HepG2 (cell line): Measurements from ENCODE around the gene AP1M2. TPM values are rescaled to one million over a fixed set of nuclear protein-coding genes. Genes with fewer than 3 reads are reported as not detected.

ENCODE experiments used
- E2F5 ChIP-seq: sonication (generic); formaldehyde crosslinking; conservative IDR thresholded peaks from 2 replicates; pipeline ENCODE4 v1.4.0; 2020; ENCODE audit warnings: missing genetic modification reagents
- ERF ChIP-seq: IDR thresholded peaks from 2 replicates; pipeline ENCODE4 v1.6.1; 2018; ENCODE audit warnings: missing biosample characterization, missing genetic modification reagents
- FOXK2 ChIP-seq: fragments of 450-650 bp; IDR thresholded peaks from 2 replicates; pipeline ENCODE4 v1.6.1; 2016
- HOXA9 ChIP-seq: sonication (generic); formaldehyde crosslinking; IDR thresholded peaks from 2 replicates; pipeline ENCODE4 v1.8.1; 2022; ENCODE audit warnings: missing genetic modification reagents, mild to moderate bottlenecking, moderate library complexity, borderline replicate concordance
- LRRFIP1 ChIP-seq: sonication (generic); formaldehyde crosslinking; conservative IDR thresholded peaks from 2 replicates; pipeline ENCODE4 v1.4.0; 2020; ENCODE audit warnings: missing genetic modification reagents
- NFRKB ChIP-seq: fragments of 450-650 bp; IDR thresholded peaks from 2 replicates; pipeline ENCODE4 v1.6.1; 2017
- NR3C1 ChIP-seq: sonication (generic); formaldehyde crosslinking; IDR thresholded peaks from 2 replicates; pipeline ENCODE4 v1.4.0; 2020; ENCODE audit warnings: missing genetic modification reagents
- SMYD3 ChIP-seq: sonication (generic); formaldehyde crosslinking; IDR thresholded peaks from 2 replicates; pipeline ENCODE4 v1.8.1; 2023; ENCODE audit warnings: mild to moderate bottlenecking, missing genetic modification reagents
- TOE1 ChIP-seq: sonication (generic); formaldehyde crosslinking; IDR thresholded peaks from 2 replicates; pipeline ENCODE4 v1.4.0; 2020; ENCODE audit warnings: mild to moderate bottlenecking, missing genetic modification reagents
- ZNF143 ChIP-seq: sonication (generic); formaldehyde crosslinking; IDR thresholded peaks from 2 replicates; pipeline ENCODE4 v1.4.0; 2020; ENCODE audit warnings: missing genetic modification reagents
- ZNF20 ChIP-seq: sonication (generic); formaldehyde crosslinking; IDR thresholded peaks from 2 replicates; pipeline ENCODE4 v1.4.0; 2020; ENCODE audit warnings: mild to moderate bottlenecking, moderate library complexity, missing genetic modification reagents
- ZNF460 ChIP-seq: sonication (generic); formaldehyde crosslinking; IDR thresholded peaks from 2 replicates; pipeline ENCODE4 v1.5.1; 2020; ENCODE audit warnings: missing genetic modification reagents, mild to moderate bottlenecking, borderline replicate concordance
- ZNF597 ChIP-seq: sonication (generic); formaldehyde crosslinking; IDR thresholded peaks from 2 replicates; pipeline ENCODE4 v1.5.0; 2020; ENCODE audit warnings: missing genetic modification reagents
- ZNF619 ChIP-seq: sonication (generic); formaldehyde crosslinking; IDR thresholded peaks from 2 replicates; pipeline ENCODE4 v1.4.0; 2020; ENCODE audit warnings: mild to moderate bottlenecking, missing genetic modification reagents
- ZNF672 ChIP-seq: sonication (generic); formaldehyde crosslinking; IDR thresholded peaks from 2 replicates; pipeline ENCODE4 v1.8.1; 2022; ENCODE audit warnings: missing genetic modification reagents
- polyA plus RNA-seq, 8 experiments: library from polyadenylated mRNA; depleted of rRNA in 3 of 8; stranded (reverse) in 7 of 8; unstranded in 1 of 8; fragments of >200 nt; fragmentation: Illumina TruSeq in 4 of 8; extraction: Trizol in 4 of 8; gene quantifications; 2 replicates each; pipeline versions ENCODE4 v1.2.1 to v1.2.3, GENCODE V29; 2011 to 2016; ENCODE audit warnings: low read depth in 4 of 8, missing spikeins in 1 of 8, mixed read lengths in 1 of 8; ENCODE audit not compliant: insufficient read depth in 1 of 8
- total RNA-seq, 5 experiments: library from RNA; depleted of rRNA; stranded (reverse); fragments of >200 nt; fragmentation: Illumina TruSeq; extraction: Trizol; gene quantifications; 2 replicates each; pipeline ENCODE4 v1.2.3, GENCODE V29; 2016; ENCODE audit warnings: low read depth in 1 of 5
- TF ChIP-seq, protein P1 (sequence below): sonication (generic); formaldehyde crosslinking; IDR thresholded peaks from 2 replicates; pipeline ENCODE4 v1.8.1; 2023; ENCODE audit warnings: missing genetic modification reagents, mild to moderate bottlenecking, borderline replicate concordance
- TF ChIP-seq, protein P2 (sequence below): sonication (generic); formaldehyde crosslinking; IDR thresholded peaks from 2 replicates; pipeline ENCODE4 v1.4.0; 2020; ENCODE audit warnings: missing genetic modification reagents, borderline replicate concordance

The AP1M2 gene
- total and polyA plus RNA-seq, 2 of the 13 experiments (the other 11 are each of a cell fraction or from before 2014, with no cell fraction given): 6.3 to 76.8 TPM

DNA sequence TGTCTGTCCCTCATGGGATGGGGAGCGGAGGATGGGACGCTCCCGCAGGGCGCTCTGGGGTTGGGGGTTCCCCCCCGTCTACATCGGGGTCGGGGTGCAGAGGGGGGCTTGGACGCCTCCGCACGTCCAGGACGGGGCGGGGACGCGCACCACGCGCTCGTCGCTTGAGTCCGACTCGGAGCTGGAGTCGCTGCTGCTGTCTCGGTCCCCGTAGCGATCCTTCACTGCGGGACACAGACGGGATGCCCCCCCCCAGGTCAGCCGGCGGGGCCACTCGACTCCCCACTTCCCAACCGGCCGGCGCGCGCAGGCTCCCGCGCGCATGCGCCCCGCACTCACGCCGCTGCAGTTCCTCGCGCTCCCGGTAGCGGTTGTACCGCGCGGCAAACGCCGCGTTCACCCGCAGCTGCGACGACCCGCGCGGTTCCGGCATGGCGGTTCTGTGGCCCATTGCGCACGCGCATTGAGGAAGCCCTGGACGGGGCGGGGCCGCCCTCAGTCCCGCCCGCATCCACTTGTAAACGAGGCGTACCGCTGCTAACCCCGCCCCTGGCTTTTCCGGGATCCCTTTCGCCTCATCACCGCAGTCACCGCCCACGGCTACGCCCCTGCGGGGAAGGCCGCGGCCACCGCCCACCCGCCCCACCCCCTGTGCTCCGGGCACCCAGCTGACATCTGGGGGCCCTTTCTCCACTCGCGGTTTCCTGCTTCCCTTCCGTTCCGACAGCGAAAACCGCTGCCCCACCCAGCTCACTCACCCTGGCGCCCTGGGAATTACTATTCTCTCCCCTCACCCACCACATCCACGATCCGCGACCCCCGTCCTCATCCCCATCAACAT, 21.3 kb downstream of the AP1M2 start, which contains the start of gene KRI1 (continued):
- TF ChIP-seq, protein P1, sequence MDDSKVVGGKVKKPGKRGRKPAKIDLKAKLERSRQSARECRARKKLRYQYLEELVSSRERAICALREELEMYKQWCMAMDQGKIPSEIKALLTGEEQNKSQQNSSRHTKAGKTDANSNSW (CRISPR knock-in tag): no peak; the same call in 1 of the 2 replicates
- TF ChIP-seq NFRKB (no peak), ZNF20 (CRISPR knock-in tag) (no peak), SMYD3 (CRISPR knock-in tag) (no peak), ZNF460 (CRISPR knock-in tag) (no peak), LRRFIP1 (CRISPR knock-in tag) (no peak), ZNF619 (peak; percentile 34; the same call in 1 of the 2 replicates), FOXK2 (no peak), E2F5 (peak; percentile 87), NR3C1 (CRISPR knock-in tag) (no peak), ZNF597 (CRISPR knock-in tag) (no peak), ZNF143 (peak; percentile 56; the same call in 1 of the 2 replicates), HOXA9 (peak; percentile 77; the same call in 1 of the 2 replicates), TOE1 (CRISPR knock-in tag) (peak; percentile 61; the same call in 1 of the 2 replicates), ERF (CRISPR knock-in tag) (peak; percentile 99), ZNF672 (no peak)
- TF ChIP-seq, protein P2, sequence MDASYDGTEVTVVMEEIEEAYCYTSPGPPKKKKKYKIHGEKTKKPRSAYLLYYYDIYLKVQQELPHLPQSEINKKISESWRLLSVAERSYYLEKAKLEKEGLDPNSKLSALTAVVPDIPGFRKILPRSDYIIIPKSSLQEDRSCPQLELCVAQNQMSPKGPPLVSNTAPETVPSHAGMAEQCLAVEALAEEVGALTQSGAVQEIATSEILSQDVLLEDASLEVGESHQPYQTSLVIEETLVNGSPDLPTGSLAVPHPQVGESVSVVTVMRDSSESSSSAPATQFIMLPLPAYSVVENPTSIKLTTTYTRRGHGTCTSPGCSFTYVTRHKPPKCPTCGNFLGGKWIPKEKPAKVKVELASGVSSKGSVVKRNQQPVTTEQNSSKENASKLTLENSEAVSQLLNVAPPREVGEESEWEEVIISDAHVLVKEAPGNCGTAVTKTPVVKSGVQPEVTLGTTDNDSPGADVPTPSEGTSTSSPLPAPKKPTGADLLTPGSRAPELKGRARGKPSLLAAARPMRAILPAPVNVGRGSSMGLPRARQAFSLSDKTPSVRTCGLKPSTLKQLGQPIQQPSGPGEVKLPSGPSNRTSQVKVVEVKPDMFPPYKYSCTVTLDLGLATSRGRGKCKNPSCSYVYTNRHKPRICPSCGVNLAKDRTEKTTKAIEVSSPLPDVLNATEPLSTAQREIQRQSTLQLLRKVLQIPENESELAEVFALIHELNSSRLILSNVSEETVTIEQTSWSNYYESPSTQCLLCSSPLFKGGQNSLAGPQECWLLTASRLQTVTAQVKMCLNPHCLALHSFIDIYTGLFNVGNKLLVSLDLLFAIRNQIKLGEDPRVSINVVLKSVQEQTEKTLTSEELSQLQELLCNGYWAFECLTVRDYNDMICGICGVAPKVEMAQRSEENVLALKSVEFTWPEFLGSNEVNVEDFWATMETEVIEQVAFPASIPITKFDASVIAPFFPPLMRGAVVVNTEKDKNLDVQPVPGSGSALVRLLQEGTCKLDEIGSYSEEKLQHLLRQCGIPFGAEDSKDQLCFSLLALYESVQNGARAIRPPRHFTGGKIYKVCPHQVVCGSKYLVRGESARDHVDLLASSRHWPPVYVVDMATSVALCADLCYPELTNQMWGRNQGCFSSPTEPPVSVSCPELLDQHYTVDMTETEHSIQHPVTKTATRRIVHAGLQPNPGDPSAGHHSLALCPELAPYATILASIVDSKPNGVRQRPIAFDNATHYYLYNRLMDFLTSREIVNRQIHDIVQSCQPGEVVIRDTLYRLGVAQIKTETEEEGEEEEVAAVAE: peak; percentile 66; the same call in 1 of the 2 replicates
